ENCODE data around the gene ATP2A3.

The ATP2A3 gene

GRCh38 chr17:3972281-3972731 lies 8.1 kb upstream of the ATP2A3 start:
- DNase-seq = peak in 1 of 6 experiments; percentile 49

- no peak for DNase-seq
Observed at GRCh38 chr17:3970668-3971067, 6.4 kb upstream of the ATP2A3 start.

- DNase-seq = no peak
Observed at GRCh38 chr17:3969963-3970362, 5.7 kb upstream of the ATP2A3 start.

DNA sequence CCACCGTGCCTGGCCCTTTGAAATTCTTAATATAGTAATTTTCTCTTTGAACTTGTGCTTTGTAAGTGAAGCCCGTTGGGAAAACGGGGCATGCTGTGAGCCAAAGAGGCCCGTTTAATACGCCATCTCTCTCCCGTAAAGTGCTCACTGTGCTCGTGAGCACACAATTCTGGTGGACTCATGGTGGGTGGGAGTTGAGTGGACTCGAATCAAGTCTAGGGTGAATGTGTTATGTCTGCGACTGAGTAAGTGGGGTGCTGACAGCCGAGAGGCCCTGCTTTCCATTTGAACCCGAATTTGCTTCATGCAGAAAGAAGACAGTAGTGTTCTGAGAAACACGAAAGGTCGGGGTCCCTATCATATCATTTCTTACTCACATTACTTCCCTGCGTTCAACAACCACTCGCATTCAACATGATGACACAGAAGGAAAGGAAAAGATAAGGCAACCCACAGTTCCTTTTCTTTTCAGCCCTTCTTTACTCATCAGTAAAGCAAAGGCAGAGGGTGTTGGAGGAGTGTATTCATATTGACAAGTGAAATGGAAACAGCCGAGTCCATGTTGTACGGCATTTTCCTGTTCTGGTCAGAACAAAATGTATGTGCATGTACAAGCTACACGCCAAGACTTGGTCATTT lies 4.8 kb upstream of the ATP2A3 start:
- DNase-seq = no peak

DNA sequence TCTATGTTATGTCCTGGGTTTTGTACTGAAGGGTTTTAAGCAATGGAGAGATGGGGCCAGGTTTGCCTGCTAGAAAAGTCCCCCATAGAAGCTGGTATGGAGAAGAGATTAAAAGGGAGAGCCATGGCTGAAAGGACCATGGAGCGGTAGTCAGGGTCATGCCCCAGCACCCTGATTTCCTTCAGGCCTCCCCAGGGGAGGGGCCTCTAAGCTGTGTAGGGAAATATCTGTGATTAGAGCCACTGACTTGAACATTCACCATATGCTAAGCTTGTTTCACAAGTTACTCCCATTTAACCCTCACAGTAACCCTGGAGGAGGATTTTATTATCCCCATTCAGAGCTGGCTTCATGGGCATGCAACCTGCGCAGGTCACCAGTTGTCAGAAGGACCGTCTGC lies 3.8 kb upstream of the ATP2A3 start:
- no peak for DNase-seq

- no peak for DNase-seq
Observed at GRCh38 chr17:3966720-3967363, 2.6 kb upstream of the ATP2A3 start.

- DNase-seq = peak in 5 of 6 experiments; percentile 51 to 78 (median 69)
Observed at GRCh38 chr17:3965118-3965800, 1.0 kb upstream of the ATP2A3 start.

DNA sequence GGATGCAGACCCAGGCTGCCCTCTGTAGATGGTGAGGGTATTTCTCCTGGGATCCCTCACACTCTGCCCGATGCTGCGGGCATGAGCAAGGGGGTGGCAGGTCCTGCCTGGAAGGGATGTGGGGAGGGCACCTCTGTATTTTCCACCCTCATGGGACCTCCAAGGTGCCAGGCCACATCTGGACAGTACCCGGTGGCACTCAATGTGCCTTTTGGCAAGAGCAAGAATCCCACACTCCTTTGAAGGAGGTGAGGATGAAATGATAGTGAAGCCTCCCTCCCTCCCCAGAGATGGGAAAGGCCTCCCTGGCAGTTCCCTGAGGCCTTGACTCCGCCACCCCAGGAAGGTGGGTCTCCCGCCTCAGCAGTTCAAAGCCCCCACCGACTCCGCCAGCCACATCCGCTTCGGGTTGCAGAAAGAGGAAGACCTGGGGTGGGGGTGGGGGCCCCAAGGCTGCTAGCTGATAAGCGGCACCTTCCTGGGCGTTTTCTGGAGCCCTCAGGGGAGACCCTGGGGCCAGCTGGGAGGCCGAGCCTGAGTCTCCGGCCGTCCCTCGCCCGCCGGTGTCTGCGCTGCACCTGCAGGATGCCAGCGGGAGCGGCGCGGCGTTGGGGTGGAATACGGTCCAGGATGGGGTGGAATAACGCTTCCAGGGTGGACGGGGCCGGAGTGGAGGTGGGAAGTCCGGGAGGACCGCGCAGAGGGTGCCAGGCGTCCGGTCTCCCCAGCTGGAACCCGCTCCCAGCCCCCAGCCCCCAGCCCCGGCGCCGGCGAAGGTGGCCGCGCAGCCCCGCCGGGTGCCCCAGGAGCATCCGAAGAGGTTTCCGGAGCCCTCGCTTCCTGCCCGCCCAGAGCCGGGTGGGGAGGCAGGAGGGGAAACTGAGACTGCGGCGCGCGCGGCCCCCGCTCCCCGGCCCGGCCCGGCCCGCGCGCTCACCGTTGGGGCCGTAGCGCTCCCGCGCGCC lies 718 bp downstream of the ATP2A3 start:
- peak; percentile 65 to 86 (median 77) for DNase-seq

DNA sequence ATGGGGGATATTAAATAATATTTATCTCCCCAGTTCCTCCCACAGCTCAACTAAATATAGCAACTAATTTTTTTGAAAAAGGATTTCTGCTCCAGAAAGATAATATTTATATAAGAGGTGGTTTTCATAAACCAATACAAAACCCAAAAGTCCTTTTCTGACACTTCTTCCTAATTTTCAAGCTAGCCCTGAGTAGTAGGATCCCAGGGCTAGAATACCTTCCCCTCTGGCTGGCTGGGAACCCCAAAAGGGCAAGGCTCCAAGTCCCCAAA lies 1.3 kb downstream of the ATP2A3 start:
- DNase-seq = no peak

- DNase-seq = no peak
Observed at GRCh38 chr17:3962217-3962964, 1.8 kb downstream of the ATP2A3 start.

GRCh38 chr17:3961564-3962047 lies 2.6 kb downstream of the ATP2A3 start:
- peak in 2 of 6 experiments; percentile 7 to 8 for DNase-seq

GRCh38 chr17:3960764-3961163 lies 3.5 kb downstream of the ATP2A3 start:
- DNase-seq = no peak

GRCh38 chr17:3959921-3960601 lies 4.2 kb downstream of the ATP2A3 start:
- no peak for DNase-seq

- DNase-seq = no peak
Observed at GRCh38 chr17:3959295-3959899, 4.8 kb downstream of the ATP2A3 start.

DNA sequence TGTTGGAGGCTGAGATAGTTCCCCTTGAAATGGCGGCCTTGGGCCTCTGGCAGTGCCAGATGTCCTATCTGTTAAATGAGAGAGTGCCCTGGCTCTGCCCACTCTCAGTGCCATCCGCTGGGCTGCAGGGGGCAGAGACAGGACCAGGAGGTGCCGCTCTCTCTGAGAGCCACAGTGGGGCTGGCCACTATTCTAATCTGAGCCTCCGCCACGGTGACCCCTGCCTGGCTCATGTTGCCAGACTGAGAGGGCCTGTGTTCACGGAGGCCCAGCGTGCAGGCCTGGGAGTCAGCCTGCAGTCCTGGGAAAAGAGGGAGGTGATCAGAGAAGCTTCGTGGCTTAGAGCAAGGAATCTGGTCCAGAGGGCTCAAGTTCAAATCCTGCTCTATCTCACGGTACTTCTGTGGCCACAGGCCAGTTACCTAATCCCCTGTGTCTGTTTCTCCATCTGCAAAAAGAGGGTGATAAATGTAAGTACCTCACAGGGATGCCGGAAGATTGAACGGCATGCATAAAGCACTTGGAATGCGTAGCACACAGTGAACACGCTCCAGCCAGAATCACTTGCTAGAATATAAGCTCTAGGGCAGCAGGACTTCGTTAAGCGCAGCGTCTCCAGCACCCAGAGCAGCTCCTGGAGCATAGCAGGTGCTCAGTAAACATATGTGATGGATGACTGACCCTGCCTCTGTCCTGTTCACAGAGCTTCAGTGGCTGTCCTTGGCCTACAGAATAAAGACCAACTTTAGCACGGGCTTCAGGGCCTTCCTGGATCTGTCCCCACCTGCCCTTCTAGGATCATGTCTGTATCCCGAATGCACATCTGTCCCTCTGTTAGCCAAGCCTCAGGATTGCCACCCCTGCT lies 6.3 kb downstream of the ATP2A3 start:
- DNase-seq = no peak

GRCh38 chr17:3956983-3957382 lies 7.3 kb downstream of the ATP2A3 start:
- DNase-seq = no peak

- DNase-seq = no peak
Observed at GRCh38 chr17:3956327-3956957, 7.8 kb downstream of the ATP2A3 start.

DNA sequence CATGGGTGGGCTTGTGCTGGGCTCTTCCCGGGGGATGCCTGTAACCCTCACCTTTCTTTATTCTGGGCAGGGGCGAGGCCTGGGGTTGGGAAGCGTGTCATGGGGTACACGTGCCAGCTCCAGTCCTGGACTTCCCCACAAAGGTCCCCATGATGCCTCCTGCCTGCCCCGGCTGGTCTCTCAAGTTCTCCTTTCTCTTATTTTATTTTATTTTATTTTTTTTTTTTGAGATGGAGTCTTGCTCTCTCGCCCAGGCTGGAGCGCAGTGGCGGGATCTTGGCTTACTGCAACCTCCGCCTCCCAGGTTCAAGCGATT lies 8.6 kb downstream of the ATP2A3 start:
- DNase-seq = no peak

DNA sequence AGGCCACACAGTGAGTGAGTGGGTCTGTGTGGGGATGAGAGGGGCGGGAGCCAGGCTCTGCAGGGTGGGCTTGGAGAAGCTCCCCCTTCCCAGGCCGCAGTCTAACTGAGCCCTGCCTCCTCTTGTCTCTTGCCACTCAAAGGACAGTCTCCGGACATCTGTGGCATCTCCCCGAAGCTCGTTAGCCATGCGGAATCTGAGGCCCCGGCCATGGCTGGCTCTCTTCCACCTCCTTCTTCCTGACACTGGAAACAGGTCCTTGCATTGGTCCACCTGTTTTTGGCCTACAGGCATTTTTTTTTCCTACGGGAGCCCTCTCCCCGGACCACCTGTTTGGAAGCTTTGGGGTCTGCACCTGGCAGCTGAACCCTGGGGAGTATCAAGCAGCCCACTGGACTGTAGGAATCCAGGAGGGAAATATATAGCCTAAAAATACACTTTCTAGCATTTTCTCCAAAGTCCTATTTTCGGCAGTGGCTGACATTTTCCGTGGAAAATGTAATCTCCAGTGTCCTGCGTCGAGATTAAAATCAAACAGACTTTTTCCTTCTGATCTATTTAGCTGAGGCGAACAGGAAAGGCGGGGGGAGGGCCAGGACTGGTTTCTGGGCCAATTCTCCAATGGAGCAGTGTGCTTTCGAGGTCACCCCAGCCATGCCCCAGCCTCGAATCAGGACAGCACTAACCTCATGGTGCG lies 9.1 kb downstream of the ATP2A3 start:
- no peak for DNase-seq
